GM21786 (cell line): ENCODE measurements around the gene EIF3F.

Experiments used
- ATAC-seq: cut with Tn5 transposase; IDR thresholded peaks from one replicate; pipeline ENCODE4 v1.9.1; 2021; ENCODE audit not compliant: unreplicated experiment

The EIF3F gene

GRCh38 chr11:8021920-8022319, 34.8 kb downstream of the EIF3F start:
- ATAC-seq, result no peak

- no peak for ATAC-seq
Measured at GRCh38 chr11:8022876-8023275, 35.7 kb downstream of the EIF3F start.

GRCh38 chr11:8023831-8024555, 36.9 kb downstream of the EIF3F start:
- ATAC-seq, result no peak

- ATAC-seq, result no peak
Measured at GRCh38 chr11:8025123-8025522, 38.0 kb downstream of the EIF3F start.

- ATAC-seq, result no peak
Measured at GRCh38 chr11:8025816-8026215, 38.7 kb downstream of the EIF3F start.

GRCh38 chr11:8026982-8027381, 39.8 kb downstream of the EIF3F start:
- no peak for ATAC-seq

- no peak for ATAC-seq
Measured at GRCh38 chr11:8028766-8029165, 41.6 kb downstream of the EIF3F start.

- no peak for ATAC-seq
Measured at GRCh38 chr11:8030526-8031247, 43.5 kb downstream of the EIF3F start.

GRCh38 chr11:8031248-8032115, 44.3 kb downstream of the EIF3F start:
- no peak for ATAC-seq

GRCh38 chr11:8032122-8032521, 45.0 kb downstream of the EIF3F start:
- ATAC-seq, result no peak

GRCh38 chr11:8032576-8033304, 45.6 kb downstream of the EIF3F start:
- ATAC-seq, result no peak

- peak; percentile 73 for ATAC-seq
Measured at GRCh38 chr11:8033305-8034105, 46.4 kb downstream of the EIF3F start.

- no peak for ATAC-seq
Measured at GRCh38 chr11:8034106-8034585, 47.0 kb downstream of the EIF3F start.

- no peak for ATAC-seq
Measured at GRCh38 chr11:8034604-8035190, 47.6 kb downstream of the EIF3F start.

GRCh38 chr11:8035200-8035855, 48.2 kb downstream of the EIF3F start:
- no peak for ATAC-seq

GRCh38 chr11:8036002-8036802, 49.1 kb downstream of the EIF3F start:
- ATAC-seq, result no peak

GRCh38 chr11:8036986-8037385, 49.8 kb downstream of the EIF3F start:
- ATAC-seq, result no peak

GRCh38 chr11:8038393-8038792, 51.3 kb downstream of the EIF3F start:
- ATAC-seq, result no peak
